OCI-LY7 (cell line): ENCODE data around the gene UFC1. TPM values are rescaled to one million over a fixed set of nuclear protein-coding genes. Genes with fewer than 3 reads are reported as not detected.

Experiments used
- BruUV-seq: library from RNA; stranded (reverse); fragments of 400-500 nt; replicated peaks from 2 replicates; lab custom pipeline; 2021; lab: Mats Ljungman, UMichigan
- CTCF ChIA-PET: fragments of 300-600 bp; sonication (Branson Sonifier 250); formaldehyde crosslinking; loops from one replicate; lab custom pipeline; 2022; ENCODE audit warnings: antibody characterized with exemption; ENCODE audit not compliant: unreplicated experiment; lab: Charles Lee
- POLR2A ChIA-PET: fragments of 300-600 bp; sonication (Branson Sonifier 250); formaldehyde crosslinking; loops from one replicate; lab custom pipeline; 2022; ENCODE audit warnings: antibody characterized with exemption; lab: Charles Lee
- DNase-seq: peaks from one replicate; pipeline ENCODE4 v3.0.0-alpha.2; 2015; ENCODE audit warnings: low spot score
- H2AFZ ChIP-seq: fragments of 200-600 bp; sonication (generic), shearing (Covaris generic); 2 replicates; pipeline ENCODE4 v1.6.1; 2014; ENCODE audit warnings: mild to moderate bottlenecking, antibody characterized with exemption, low read length, moderate library complexity
- H3K27ac ChIP-seq: fragments of 200-600 bp; sonication (generic); 2 replicates; pipeline ENCODE4 v1.5.1; 2014; ENCODE audit warnings: mixed run types, low read depth, mild to moderate bottlenecking, moderate library complexity, low read length, inconsistent platforms; ENCODE audit not compliant: poor library complexity, severe bottlenecking
- H3K36me3 ChIP-seq: fragments of 200-600 bp; sonication (generic); 2 replicates; pipeline ENCODE4 v1.6.1; 2014; ENCODE audit warnings: mild to moderate bottlenecking, antibody characterized with exemption, low read length, moderate library complexity, mixed read lengths; ENCODE audit not compliant: insufficient read depth
- H3K4me1 ChIP-seq: fragments of 200-600 bp; sonication (generic); 2 replicates; pipeline ENCODE4 v1.5.1; 2014; ENCODE audit warnings: mild to moderate bottlenecking, low read length; ENCODE audit not compliant: insufficient read depth, poor library complexity, severe bottlenecking
- H3K4me2 ChIP-seq: fragments of 200-600 bp; sonication (generic); 2 replicates; pipeline ENCODE4 v1.6.1; 2014; ENCODE audit warnings: mild to moderate bottlenecking, low read length
- H3K4me3 ChIP-seq: fragments of 200-600 bp; sonication (generic); 2 replicates; pipeline ENCODE4 v1.5.1; 2014; ENCODE audit warnings: mild to moderate bottlenecking, low read depth, low read length; ENCODE audit not compliant: poor library complexity, severe bottlenecking
- H3K79me2 ChIP-seq: fragments of 200-600 bp; sonication (generic); 2 replicates; pipeline ENCODE4 v1.6.1; 2016; ENCODE audit warnings: low read depth, mild to moderate bottlenecking, low read length, moderate library complexity, mixed read lengths; ENCODE audit not compliant: insufficient read depth
- H3K9me2 ChIP-seq: fragments of 200-600 bp; sonication (generic); 2 replicates; pipeline ENCODE4 v1.6.1; 2016; ENCODE audit warnings: mild to moderate bottlenecking, low read length, mixed read lengths; ENCODE audit not compliant: insufficient read depth
- H3K9me3 ChIP-seq: fragments of 200-600 bp; sonication (generic); 2 replicates; pipeline ENCODE4 v1.6.1; 2014; ENCODE audit warnings: mild to moderate bottlenecking, mixed run types, low read length, mixed read lengths
- H4K20me1 ChIP-seq: fragments of 200-600 bp; sonication (generic); 2 replicates; pipeline ENCODE4 v1.6.1; 2014; ENCODE audit warnings: mild to moderate bottlenecking, antibody characterized with exemption, low read length, moderate library complexity, mixed read lengths; ENCODE audit not compliant: insufficient read depth
- EZH2phosphoT487 ChIP-seq: fragments of 200-600 bp; sonication (generic); IDR thresholded peaks from 2 replicates; pipeline ENCODE4 v1.6.1; 2018; ENCODE audit warnings: low read depth, borderline replicate concordance, mild to moderate bottlenecking, mixed run types, antibody characterized with exemption, low read length, moderate library complexity, mixed read lengths
- intact Hi-C: fragments of 100-400 bp; cut with micrococcal nuclease; formaldehyde crosslinking; loops from one replicate; pipeline ENCODE4 v1.10.0; 2022; ENCODE audit not compliant: unreplicated experiment
- total RNA-seq, 2 experiments: library from RNA; depleted of rRNA in 1 of 2; stranded (reverse); fragments of >200 nt in 1 of 2; shearing (Covaris generic) in 1 of 2; gene quantifications; 2 replicates each; pipeline ENCODE4 v1.2.3, GENCODE V29; 2014 to 2022
- TF ChIP-seq, protein P1 (sequence below): fragments of 200-600 bp; sonication (generic); conservative IDR thresholded peaks from 2 replicates; pipeline ENCODE4 v1.5.1; 2014; ENCODE audit warnings: mild to moderate bottlenecking, antibody characterized with exemption, low read length, moderate library complexity, mixed read lengths

The UFC1 gene
- total RNA-seq, 2 experiments from 2014 or later, result 61.2 to 80.9 TPM

DNA sequence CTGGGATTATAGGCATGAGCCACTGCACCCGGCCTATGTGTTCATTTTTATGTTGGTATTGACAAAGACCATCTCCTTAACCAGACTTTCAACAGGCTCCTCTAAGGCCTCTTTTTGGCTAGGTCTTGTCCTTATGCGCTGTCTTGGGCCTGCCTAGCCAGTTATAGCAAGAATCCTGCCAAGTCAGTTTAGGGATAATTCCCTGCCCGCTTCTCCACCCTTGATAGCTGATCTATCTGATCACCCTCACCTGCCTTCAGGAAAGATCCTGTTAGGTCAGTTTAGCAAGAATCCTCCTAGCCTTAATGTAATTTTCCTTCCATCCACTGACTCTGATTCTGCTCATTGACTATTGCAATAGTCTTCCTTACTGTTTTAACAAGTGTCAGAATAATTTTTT lies 25.9 kb downstream of the UFC1 start:
- CTCF ChIA-PET, result no interaction called here

DNA sequence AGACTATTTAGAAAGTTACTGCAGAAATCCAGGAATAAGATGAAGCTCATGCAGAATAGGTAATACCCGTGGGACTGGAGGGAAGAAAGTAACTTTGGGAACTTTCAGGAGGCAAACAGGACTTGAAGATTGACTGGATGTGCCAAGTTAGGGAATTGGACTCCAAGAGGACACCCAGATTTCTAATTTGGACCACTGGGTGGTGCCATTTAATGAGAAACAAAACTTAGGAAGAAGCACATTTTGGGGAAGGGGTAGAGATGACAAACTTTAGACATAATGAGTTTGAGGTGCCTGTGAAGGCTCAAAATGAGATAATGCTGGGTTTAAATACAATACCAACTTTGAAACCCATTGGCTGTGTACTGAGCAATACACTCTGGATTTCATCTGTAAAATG lies 26.9 kb downstream of the UFC1 start:
- peak; percentile 41 for DNase-seq
- POLR2A ChIA-PET, result interaction anchor here (2.1 to 2.7 kb wide), 2 partner anchors 15 to 45 kb away, joined by 7 read pairs; partner anchors contain the start of genes PPOX and TOMM40L
- TF ChIP-seq EZH2phosphoT487, result no peak
- TF ChIP-seq, protein P1, sequence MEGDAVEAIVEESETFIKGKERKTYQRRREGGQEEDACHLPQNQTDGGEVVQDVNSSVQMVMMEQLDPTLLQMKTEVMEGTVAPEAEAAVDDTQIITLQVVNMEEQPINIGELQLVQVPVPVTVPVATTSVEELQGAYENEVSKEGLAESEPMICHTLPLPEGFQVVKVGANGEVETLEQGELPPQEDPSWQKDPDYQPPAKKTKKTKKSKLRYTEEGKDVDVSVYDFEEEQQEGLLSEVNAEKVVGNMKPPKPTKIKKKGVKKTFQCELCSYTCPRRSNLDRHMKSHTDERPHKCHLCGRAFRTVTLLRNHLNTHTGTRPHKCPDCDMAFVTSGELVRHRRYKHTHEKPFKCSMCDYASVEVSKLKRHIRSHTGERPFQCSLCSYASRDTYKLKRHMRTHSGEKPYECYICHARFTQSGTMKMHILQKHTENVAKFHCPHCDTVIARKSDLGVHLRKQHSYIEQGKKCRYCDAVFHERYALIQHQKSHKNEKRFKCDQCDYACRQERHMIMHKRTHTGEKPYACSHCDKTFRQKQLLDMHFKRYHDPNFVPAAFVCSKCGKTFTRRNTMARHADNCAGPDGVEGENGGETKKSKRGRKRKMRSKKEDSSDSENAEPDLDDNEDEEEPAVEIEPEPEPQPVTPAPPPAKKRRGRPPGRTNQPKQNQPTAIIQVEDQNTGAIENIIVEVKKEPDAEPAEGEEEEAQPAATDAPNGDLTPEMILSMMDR, result peak; percentile 79
- Histone ChIP-seq H3K27ac (no peak overlapping the region), H3K4me3 (no peak overlapping the region), H2AFZ (no peak overlapping the region), H4K20me1 (no peaks in the 10 kb centered on the region), H3K9me3 (no peaks in the 10 kb centered on the region), H3K4me1 (peaks cover 58% of the 10 kb centered on the region), H3K4me2 (no peak overlapping the region), H3K36me3 (peaks cover 1% of the 10 kb centered on the region; the same call in 1 of the 2 replicates), H3K9me2 (no peaks in the 10 kb centered on the region), H3K79me2 (peaks cover 9% of the 10 kb centered on the region; the same call in 1 of the 2 replicates)
- BruUV-seq, result no TSS peak
- CTCF ChIA-PET, result interaction anchor here (1.0 kb wide), 1 partner anchor 15 kb away, joined by 3 read pairs; the partner anchor contains the start of gene PPOX
- intact Hi-C loops, result no loop called here

More for the DNA sequence above, 25.9 kb downstream of the UFC1 start:
- Histone ChIP-seq H3K9me2 (no peaks in the 10 kb centered on the region), H3K79me2 (peaks cover 9% of the 10 kb centered on the region; the same call in 1 of the 2 replicates), H2AFZ (no peak overlapping the region), H3K4me3 (no peak overlapping the region), H3K9me3 (no peaks in the 10 kb centered on the region), H3K36me3 (peaks cover 11% of the 10 kb centered on the region), H3K27ac (no peak overlapping the region), H4K20me1 (no peaks in the 10 kb centered on the region), H3K4me1 (peaks cover 57% of the 10 kb centered on the region), H3K4me2 (no peak overlapping the region)
- no TSS peak for BruUV-seq
- POLR2A ChIA-PET, result interaction anchor here (0.7 kb wide), 1 partner anchor 44 kb away, joined by 4 read pairs; no protein-coding TSS in a partner anchor
- intact Hi-C loops, result no loop called here
- no peak for TF ChIP-seq EZH2phosphoT487
- TF ChIP-seq, protein P1, result no peak
- DNase-seq, result no peak

DNA sequence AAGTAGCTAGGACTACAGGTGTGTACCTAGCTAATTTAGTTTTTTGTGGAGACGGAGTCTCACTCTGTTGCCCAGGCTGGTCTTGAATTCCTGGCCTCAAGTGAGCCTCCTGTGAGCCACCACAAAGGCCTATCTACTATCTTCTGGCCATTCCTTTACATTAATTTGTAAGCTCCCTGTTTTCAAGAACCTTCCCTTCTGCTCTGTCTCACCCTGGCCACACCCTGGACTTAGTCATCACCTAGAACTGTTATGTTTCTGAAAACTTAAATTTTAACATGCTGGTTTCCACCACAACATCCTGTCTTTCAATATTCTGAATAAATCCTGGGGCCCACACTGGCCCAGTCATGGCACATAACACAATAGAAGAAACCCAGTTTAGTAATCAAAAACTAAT lies 28.4 kb downstream of the UFC1 start:
- Histone ChIP-seq H2AFZ (no peak overlapping the region; the same call in 1 of the 2 replicates), H4K20me1 (no peaks in the 10 kb centered on the region), H3K4me1 (peaks cover 64% of the 10 kb centered on the region), H3K9me2 (no peaks in the 10 kb centered on the region), H3K36me3 (no peaks in the 10 kb centered on the region), H3K79me2 (no peaks in the 10 kb centered on the region), H3K9me3 (no peaks in the 10 kb centered on the region), H3K4me2 (peak overlapping the region; percentile 3; the same call in 1 of the 2 replicates), H3K27ac (no peak overlapping the region), H3K4me3 (no peak overlapping the region)
- TF ChIP-seq EZH2phosphoT487, result no peak
- TF ChIP-seq, protein P1, result no peak
- intact Hi-C loops, result no loop called here
- ChIA-PET CTCF (interaction anchor here (1.0 to 1.2 kb wide), 3 partner anchors 9 to 43 kb away, joined by 4 to 5 read pairs (median 4); partner anchors contain the start of gene NDUFS2), POLR2A (interaction anchor here (0.6 to 2.7 kb wide), 6 partner anchors 9 to 556 kb away, joined by 3 to 7 read pairs (median 4); partner anchors contain the start of genes PPOX and TOMM40L)
- DNase-seq, result no peak
- no TSS peak for BruUV-seq
